ENCODE measurements around the gene ERBB4.

ERBB4 gene

DNA sequence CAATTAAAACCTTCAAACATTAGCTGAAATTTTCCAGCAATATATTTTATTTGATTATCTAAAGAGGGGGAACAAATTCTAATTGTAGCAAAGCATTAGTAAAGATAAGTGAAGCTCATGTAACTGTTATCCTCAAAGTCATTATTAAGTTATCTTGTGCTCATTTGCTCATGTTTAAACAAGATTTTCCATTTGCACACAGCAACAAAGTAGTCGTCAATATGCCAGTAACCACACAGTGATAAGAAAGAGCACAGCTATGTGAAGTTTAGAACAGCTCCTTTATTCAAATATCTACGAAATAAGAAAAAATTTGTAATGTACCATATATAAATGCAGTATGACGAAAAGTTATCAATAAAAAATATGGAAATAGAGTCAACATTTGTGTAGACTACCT is 159.5 kb downstream of the ERBB4 start:
- Histone ChIP-seq H3K4me1 (ENCODE audit: control insufficient read depth in 2 of 2, insufficient read depth in 2 of 2, low read length in 2 of 2) (no peaks in the 10 kb centered on the region), H3K27ac (ENCODE audit: low read depth in 2 of 2, low read length in 2 of 2) (no peak overlapping the region), H3K9me3 (ENCODE audit: control insufficient read depth in 2 of 2, low read length in 2 of 2) (no peaks in the 10 kb centered on the region), H3K4me3 (ENCODE audit: low read length in 2 of 2) (no peak overlapping the region), H3K9ac (ENCODE audit: low read depth in 1 of 2, low read length in 2 of 2) (no peak overlapping the region), H3K36me3 (ENCODE audit: control insufficient read depth in 2 of 2, insufficient read depth in 2 of 2, low read length in 2 of 2) (no peaks in the 10 kb centered on the region), H3K27me3 (ENCODE audit: control insufficient read depth in 2 of 2, insufficient read depth in 2 of 2, low read length in 2 of 2) (no peaks in the 10 kb centered on the region)

GRCh38 chr2:212367431-212367830 is 171.2 kb downstream of the ERBB4 start:
- Histone ChIP-seq H3K4me1 (ENCODE audit: control insufficient read depth in 2 of 2, insufficient read depth in 2 of 2, low read length in 2 of 2) (no peaks in the 10 kb centered on the region), H3K27ac (ENCODE audit: low read depth in 2 of 2, low read length in 2 of 2) (no peak overlapping the region), H3K9ac (ENCODE audit: low read depth in 1 of 2, low read length in 2 of 2) (no peak overlapping the region), H3K9me3 (ENCODE audit: control insufficient read depth in 2 of 2, low read length in 2 of 2) (no peaks in the 10 kb centered on the region), H3K4me3 (ENCODE audit: low read length in 2 of 2) (no peak overlapping the region), H3K36me3 (ENCODE audit: control insufficient read depth in 2 of 2, insufficient read depth in 2 of 2, low read length in 2 of 2) (no peaks in the 10 kb centered on the region), H3K27me3 (ENCODE audit: control insufficient read depth in 2 of 2, insufficient read depth in 2 of 2, low read length in 2 of 2) (no peaks in the 10 kb centered on the region)

GRCh38 chr2:212364112-212364985 is 174.3 kb downstream of the ERBB4 start:
- Histone ChIP-seq H3K27me3 (ENCODE audit: control insufficient read depth in 2 of 2, insufficient read depth in 2 of 2, low read length in 2 of 2) (no peaks in the 10 kb centered on the region), H3K4me1 (ENCODE audit: control insufficient read depth in 2 of 2, insufficient read depth in 2 of 2, low read length in 2 of 2) (no peaks in the 10 kb centered on the region), H3K9ac (ENCODE audit: low read depth in 1 of 2, low read length in 2 of 2) (no peak overlapping the region), H3K27ac (ENCODE audit: low read depth in 2 of 2, low read length in 2 of 2) (no peak overlapping the region), H3K4me3 (ENCODE audit: low read length in 2 of 2) (no peak overlapping the region), H3K9me3 (ENCODE audit: control insufficient read depth in 2 of 2, low read length in 2 of 2) (no peaks in the 10 kb centered on the region), H3K36me3 (ENCODE audit: control insufficient read depth in 2 of 2, insufficient read depth in 2 of 2, low read length in 2 of 2) (no peaks in the 10 kb centered on the region)

DNA sequence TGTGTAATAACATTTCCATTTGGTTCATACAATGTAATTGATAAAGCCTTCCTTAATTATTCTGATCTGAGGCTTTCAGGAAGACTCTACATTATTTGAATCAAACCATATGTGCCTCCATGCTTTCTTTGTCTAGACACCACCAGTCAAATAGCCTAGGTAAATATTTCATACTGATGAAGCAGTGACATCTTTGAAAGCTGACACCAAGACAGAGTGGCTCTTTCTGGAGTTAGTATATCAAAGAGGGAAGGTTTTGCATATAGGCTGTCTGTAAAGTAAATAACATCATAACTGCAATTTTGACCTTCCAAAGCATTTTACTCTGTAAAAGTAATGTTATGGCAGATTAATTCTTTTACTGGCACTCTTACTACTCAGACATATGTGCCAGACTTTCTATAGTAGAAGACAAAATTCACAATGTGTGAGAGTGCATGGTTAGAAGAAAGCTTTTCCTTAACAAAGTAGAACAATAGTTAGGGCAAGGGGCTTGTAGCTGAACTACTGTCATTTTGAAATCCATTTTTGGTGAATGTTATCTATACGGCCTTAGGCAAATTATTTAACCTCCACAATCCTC is 177.3 kb downstream of the ERBB4 start:
- no peaks in the 10 kb centered on the region for H3K4me1 ChIP-seq (ENCODE audit: control insufficient read depth in 2 of 2, insufficient read depth in 2 of 2, low read length in 2 of 2)
- no peak overlapping the region for H3K4me3 ChIP-seq (ENCODE audit: low read length in 2 of 2)
- no peak overlapping the region for H3K9ac ChIP-seq (ENCODE audit: low read depth in 1 of 2, low read length in 2 of 2)
- no peaks in the 10 kb centered on the region for H3K27me3 ChIP-seq (ENCODE audit: control insufficient read depth in 2 of 2, insufficient read depth in 2 of 2, low read length in 2 of 2)
- H3K36me3 ChIP-seq (ENCODE audit: control insufficient read depth in 2 of 2, insufficient read depth in 2 of 2, low read length in 2 of 2), result no peaks in the 10 kb centered on the region
- no peaks in the 10 kb centered on the region for H3K9me3 ChIP-seq (ENCODE audit: control insufficient read depth in 2 of 2, low read length in 2 of 2)
- H3K27ac ChIP-seq (ENCODE audit: low read depth in 2 of 2, low read length in 2 of 2), result no peak overlapping the region

GRCh38 chr2:212360068-212360460 is 178.5 kb downstream of the ERBB4 start:
- Histone ChIP-seq H3K36me3 (ENCODE audit: control insufficient read depth in 2 of 2, insufficient read depth in 2 of 2, low read length in 2 of 2) (no peaks in the 10 kb centered on the region), H3K4me1 (ENCODE audit: control insufficient read depth in 2 of 2, insufficient read depth in 2 of 2, low read length in 2 of 2) (no peaks in the 10 kb centered on the region), H3K4me3 (ENCODE audit: low read length in 2 of 2) (no peak overlapping the region), H3K9ac (ENCODE audit: low read depth in 1 of 2, low read length in 2 of 2) (no peak overlapping the region), H3K27me3 (ENCODE audit: control insufficient read depth in 2 of 2, insufficient read depth in 2 of 2, low read length in 2 of 2) (no peaks in the 10 kb centered on the region), H3K9me3 (ENCODE audit: control insufficient read depth in 2 of 2, low read length in 2 of 2) (no peaks in the 10 kb centered on the region), H3K27ac (ENCODE audit: low read depth in 2 of 2, low read length in 2 of 2) (no peak overlapping the region)

DNA sequence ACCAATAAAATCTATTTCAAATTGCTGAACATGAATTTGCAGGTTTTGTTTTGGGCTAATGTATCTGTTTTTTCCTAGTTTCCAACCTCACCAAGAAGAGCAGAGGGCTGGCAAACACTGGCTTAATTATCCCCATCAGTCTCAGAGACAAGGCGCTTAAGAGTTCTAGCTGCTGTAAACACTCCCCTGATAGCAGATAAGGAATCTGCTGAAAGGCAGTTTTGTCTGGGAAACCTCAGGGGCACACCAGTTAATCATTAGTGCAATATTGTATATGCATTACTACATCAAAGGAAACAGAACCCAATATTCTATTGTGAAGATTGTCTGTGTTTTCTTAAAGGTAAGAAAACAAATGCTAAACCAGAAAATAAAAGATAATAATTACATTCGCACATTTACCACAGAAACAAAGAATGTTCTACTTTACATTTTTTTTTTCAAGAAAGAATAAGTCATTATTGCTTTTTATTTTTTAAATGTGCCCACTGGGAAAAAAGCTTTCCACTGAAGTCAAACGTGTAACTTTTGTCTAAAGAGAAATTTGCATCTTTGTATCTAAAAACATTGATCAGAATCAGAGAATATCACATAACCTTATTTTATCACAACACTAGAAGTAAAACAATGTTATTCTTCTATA is 179.1 kb downstream of the ERBB4 start:
- no peaks in the 10 kb centered on the region for H3K36me3 ChIP-seq (ENCODE audit: control insufficient read depth in 2 of 2, insufficient read depth in 2 of 2, low read length in 2 of 2)
- no peak overlapping the region for H3K9ac ChIP-seq (ENCODE audit: low read depth in 1 of 2, low read length in 2 of 2)
- no peak overlapping the region for H3K4me3 ChIP-seq (ENCODE audit: low read length in 2 of 2)
- H3K4me1 ChIP-seq (ENCODE audit: control insufficient read depth in 2 of 2, insufficient read depth in 2 of 2, low read length in 2 of 2), result no peaks in the 10 kb centered on the region
- no peaks in the 10 kb centered on the region for H3K9me3 ChIP-seq (ENCODE audit: control insufficient read depth in 2 of 2, low read length in 2 of 2)
- no peak overlapping the region for H3K27ac ChIP-seq (ENCODE audit: low read depth in 2 of 2, low read length in 2 of 2)
- H3K27me3 ChIP-seq (ENCODE audit: control insufficient read depth in 2 of 2, insufficient read depth in 2 of 2, low read length in 2 of 2), result no peaks in the 10 kb centered on the region

DNA sequence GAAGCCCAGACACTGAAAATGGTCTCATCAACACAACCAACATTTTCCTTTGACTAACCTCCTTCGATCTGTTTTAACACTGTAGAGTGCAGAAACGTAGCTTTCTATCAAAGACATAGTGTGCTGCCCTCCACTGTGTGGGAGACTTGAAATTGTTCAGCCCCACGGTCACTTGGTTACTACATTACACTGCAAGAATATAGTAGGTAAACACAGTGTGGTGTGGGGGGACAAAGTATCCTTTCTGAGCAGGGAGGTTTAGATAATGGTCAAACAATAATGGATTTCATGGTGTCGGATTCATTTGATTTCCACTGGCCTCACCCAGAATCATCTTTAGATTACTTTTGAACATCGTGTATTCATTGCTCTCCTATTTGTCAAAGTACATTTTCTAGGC is 181.0 kb downstream of the ERBB4 start:
- Histone ChIP-seq H3K9me3 (ENCODE audit: control insufficient read depth in 2 of 2, low read length in 2 of 2) (no peaks in the 10 kb centered on the region), H3K4me3 (ENCODE audit: low read length in 2 of 2) (no peak overlapping the region), H3K4me1 (ENCODE audit: control insufficient read depth in 2 of 2, insufficient read depth in 2 of 2, low read length in 2 of 2) (no peaks in the 10 kb centered on the region), H3K27me3 (ENCODE audit: control insufficient read depth in 2 of 2, insufficient read depth in 2 of 2, low read length in 2 of 2) (no peaks in the 10 kb centered on the region), H3K9ac (ENCODE audit: low read depth in 1 of 2, low read length in 2 of 2) (no peak overlapping the region), H3K36me3 (ENCODE audit: control insufficient read depth in 2 of 2, insufficient read depth in 2 of 2, low read length in 2 of 2) (no peaks in the 10 kb centered on the region), H3K27ac (ENCODE audit: low read depth in 2 of 2, low read length in 2 of 2) (no peak overlapping the region)

DNA sequence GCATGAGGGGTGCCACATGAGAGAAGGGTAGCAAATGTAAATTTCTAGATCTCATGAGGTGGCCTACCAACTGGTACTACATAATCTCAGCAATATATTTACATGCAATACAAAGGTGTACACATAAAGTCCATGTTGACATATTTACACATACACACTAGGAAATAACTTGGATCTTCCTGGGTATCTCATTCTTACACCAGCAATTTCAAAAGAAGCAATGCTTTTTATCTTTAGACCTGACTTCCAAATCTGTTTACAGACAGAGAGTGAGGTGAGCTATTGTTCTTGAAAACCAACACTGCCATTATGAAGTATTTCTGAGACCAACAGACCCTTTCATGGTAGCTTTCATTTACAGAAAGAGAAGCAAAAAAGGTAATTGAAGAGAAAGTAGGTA is 184.2 kb downstream of the ERBB4 start:
- no peak overlapping the region for H3K4me3 ChIP-seq (ENCODE audit: low read length in 2 of 2)
- no peaks in the 10 kb centered on the region for H3K9me3 ChIP-seq (ENCODE audit: control insufficient read depth in 2 of 2, low read length in 2 of 2)
- no peak overlapping the region for H3K9ac ChIP-seq (ENCODE audit: low read depth in 1 of 2, low read length in 2 of 2)
- H3K27me3 ChIP-seq (ENCODE audit: control insufficient read depth in 2 of 2, insufficient read depth in 2 of 2, low read length in 2 of 2), result no peaks in the 10 kb centered on the region
- H3K27ac ChIP-seq (ENCODE audit: low read depth in 2 of 2, low read length in 2 of 2), result no peak overlapping the region
- no peaks in the 10 kb centered on the region for H3K4me1 ChIP-seq (ENCODE audit: control insufficient read depth in 2 of 2, insufficient read depth in 2 of 2, low read length in 2 of 2)
- H3K36me3 ChIP-seq (ENCODE audit: control insufficient read depth in 2 of 2, insufficient read depth in 2 of 2, low read length in 2 of 2), result no peaks in the 10 kb centered on the region

- no peaks in the 10 kb centered on the region for H3K9me3 ChIP-seq (ENCODE audit: control insufficient read depth in 2 of 2, low read length in 2 of 2)
Measured at GRCh38 chr2:212348501-212348900, 190.1 kb downstream of the ERBB4 start.

DNA sequence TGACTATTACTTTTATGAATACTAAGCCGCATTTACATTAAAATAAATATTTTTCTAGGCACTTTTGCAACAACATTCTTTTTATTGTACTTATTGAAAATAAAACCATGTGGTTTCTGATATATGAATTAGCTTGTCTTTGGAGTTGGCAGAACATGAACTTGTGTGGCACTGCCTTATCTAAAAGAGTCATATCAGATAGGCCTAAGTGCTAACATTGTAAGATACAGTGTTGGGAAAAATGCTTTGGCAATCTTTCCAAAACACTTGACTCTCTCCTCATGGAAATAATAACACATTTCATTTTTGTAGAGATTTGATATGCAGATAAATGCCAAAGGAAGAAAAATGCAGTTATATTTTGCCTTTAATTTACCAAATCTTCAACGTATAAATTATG is 191.7 kb downstream of the ERBB4 start:
- Histone ChIP-seq H3K27me3 (ENCODE audit: control insufficient read depth in 2 of 2, insufficient read depth in 2 of 2, low read length in 2 of 2) (no peaks in the 10 kb centered on the region), H3K9me3 (ENCODE audit: control insufficient read depth in 2 of 2, low read length in 2 of 2) (no peaks in the 10 kb centered on the region), H3K36me3 (ENCODE audit: control insufficient read depth in 2 of 2, insufficient read depth in 2 of 2, low read length in 2 of 2) (no peaks in the 10 kb centered on the region), H3K4me1 (ENCODE audit: control insufficient read depth in 2 of 2, insufficient read depth in 2 of 2, low read length in 2 of 2) (no peaks in the 10 kb centered on the region), H3K27ac (ENCODE audit: low read depth in 2 of 2, low read length in 2 of 2) (no peak overlapping the region), H3K4me3 (ENCODE audit: low read length in 2 of 2) (no peak overlapping the region), H3K9ac (ENCODE audit: low read depth in 1 of 2, low read length in 2 of 2) (no peak overlapping the region)

More at GRCh38 chr2:212348501-212348900, 190.1 kb downstream of the ERBB4 start:
- H3K4me1 ChIP-seq (ENCODE audit: control insufficient read depth in 2 of 2, insufficient read depth in 2 of 2, low read length in 2 of 2), result no peaks in the 10 kb centered on the region
- H3K27me3 ChIP-seq (ENCODE audit: control insufficient read depth in 2 of 2, insufficient read depth in 2 of 2, low read length in 2 of 2), result no peaks in the 10 kb centered on the region
- H3K27ac ChIP-seq (ENCODE audit: low read depth in 2 of 2, low read length in 2 of 2), result no peak overlapping the region
- H3K9ac ChIP-seq (ENCODE audit: low read depth in 1 of 2, low read length in 2 of 2), result no peak overlapping the region
- H3K36me3 ChIP-seq (ENCODE audit: control insufficient read depth in 2 of 2, insufficient read depth in 2 of 2, low read length in 2 of 2), result no peaks in the 10 kb centered on the region
- no peak overlapping the region for H3K4me3 ChIP-seq (ENCODE audit: low read length in 2 of 2)

Measured in mucosa of rectum (tissue), 2 donors.